AG04449 (cell line): Measurements from ENCODE around the gene OLFM1.

Experiments
- CTCF ChIA-PET: fragments of 350-600 bp; formaldehyde crosslinking; extraction: SDS; loops from one replicate; lab custom pipeline; 2021; ENCODE audit warnings: antibody characterized with exemption; lab: Yijun Ruan, JAX
- POLR2A ChIA-PET: fragments of 400-600, 350-600 bp; formaldehyde crosslinking; extraction: SDS; loops from one replicate; lab custom pipeline; 2020; ENCODE audit warnings: antibody characterized with exemption, inconsistent platforms; lab: Yijun Ruan, JAX
- DNase-seq: peaks from one replicate; pipeline ENCODE4 v3.0.0-alpha.2; 2010; ENCODE audit warnings: low read depth, low spot score
- H3K4me3 ChIP-seq: 2 replicates; pipeline ENCODE4 v1.5.1; 2011; ENCODE audit warnings: low read depth, mild to moderate bottlenecking, control low read depth, low read length
- CTCF ChIP-seq: IDR thresholded peaks from one replicate; pipeline ENCODE4 v1.5.1; 2011; ENCODE audit warnings: mild to moderate bottlenecking, moderate library complexity, low read length, control low read depth, inconsistent platforms; ENCODE audit not compliant: insufficient read depth; ENCODE audit errors: missing control alignments

The OLFM1 gene

GRCh38 chr9:135079018-135079417 is 8.4 kb upstream of the OLFM1 start:
- TF ChIP-seq CTCF = no peak
- no peak for DNase-seq
- ChIA-PET CTCF (interaction anchor here (0.8 to 2.0 kb wide), 2 partner anchors 334 kb away, joined by 4 to 7 read pairs; no protein-coding TSS in a partner anchor), POLR2A (no interaction called here)
- H3K4me3 ChIP-seq = no peak overlapping the region

- no peak for DNase-seq
- no peak for TF ChIP-seq CTCF
- POLR2A ChIA-PET = no interaction called here
- no peak overlapping the region for H3K4me3 ChIP-seq
- CTCF ChIA-PET = interaction anchor here (2.0 kb wide), 1 partner anchor 333 kb away, joined by 7 read pairs; no protein-coding TSS in a partner anchor
Observed at GRCh38 chr9:135079676-135080075, 7.8 kb upstream of the OLFM1 start.

- ChIA-PET POLR2A (no interaction called here), CTCF (interaction anchor here (0.8 to 2.0 kb wide), 3 partner anchors 332 to 349 kb away, joined by 3 to 7 read pairs (median 3); no protein-coding TSS in a partner anchor)
Observed at GRCh38 chr9:135080286-135081263, 6.9 kb upstream of the OLFM1 start.

GRCh38 chr9:135081264-135081660 is 6.2 kb upstream of the OLFM1 start:
- TF ChIP-seq CTCF = no peak
- POLR2A ChIA-PET = no interaction called here
- no peak for DNase-seq
- no peak overlapping the region for H3K4me3 ChIP-seq
- CTCF ChIA-PET = interaction anchor here (2.0 kb wide), 1 partner anchor 332 kb away, joined by 7 read pairs; no protein-coding TSS in a partner anchor

More at GRCh38 chr9:135080286-135081263, 6.9 kb upstream of the OLFM1 start:
- no peak for DNase-seq
- TF ChIP-seq CTCF = no peak
- H3K4me3 ChIP-seq = no peak overlapping the region

- no peak overlapping the region for H3K4me3 ChIP-seq
- ChIA-PET CTCF (no interaction called here), POLR2A (no interaction called here)
- no peak for DNase-seq
- TF ChIP-seq CTCF = no peak
Observed at GRCh38 chr9:135081731-135082130, 5.7 kb upstream of the OLFM1 start.

GRCh38 chr9:135082536-135082935 is 4.9 kb upstream of the OLFM1 start:
- no peak for DNase-seq
- ChIA-PET CTCF (interaction anchor here (8.1 kb wide), 1 partner anchor 332 kb away, joined by 112 read pairs; no protein-coding TSS in a partner anchor), POLR2A (no interaction called here)
- no peak for TF ChIP-seq CTCF
- no peak overlapping the region for H3K4me3 ChIP-seq
